WTC11 (cell line): ENCODE data around the gene CLDN8. TPM values are rescaled to one million over a fixed set of nuclear protein-coding genes. Genes with fewer than 3 reads are reported as not detected.

Experiments used
- ATAC-seq: fragments of 200-7000 bp; cut with Tn5 transposase; 2 replicates; pipeline ENCODE4 v1.10.0; 2021; ENCODE audit warnings: mild to moderate bottlenecking, moderate library complexity
- CTCF ChIA-PET: fragments of 300-600 bp; sonication (Branson Sonifier 250); formaldehyde crosslinking; loops from one replicate; lab custom pipeline; 2021; ENCODE audit warnings: antibody characterized with exemption; lab: Charles Lee
- POLR2A ChIA-PET: fragments of 350-600 bp; sonication (Branson Sonifier 250); formaldehyde crosslinking; loops from one replicate; lab custom pipeline; 2021; ENCODE audit warnings: antibody characterized with exemption; lab: Charles Lee
- DNase-seq: peaks from one replicate; pipeline ENCODE4 v3.0.0; 2021; ENCODE audit warnings: low spot score
- H3K27ac Mint-ChIP-seq: 2 replicates; pipeline ENCODE4 v1.8.0; 2021; ENCODE audit warnings: mixed read lengths
- H3K27me3 Mint-ChIP-seq: 2 replicates; pipeline ENCODE4 v1.8.0; 2021; ENCODE audit warnings: low read depth, mild to moderate bottlenecking, moderate library complexity, mixed read lengths
- H3K36me3 Mint-ChIP-seq: 2 replicates; pipeline ENCODE4 v1.8.0; 2021; ENCODE audit warnings: mixed read lengths
- H3K4me1 Mint-ChIP-seq: 2 replicates; pipeline ENCODE4 v1.8.0; 2022; ENCODE audit warnings: mixed read lengths
- H3K4me3 Mint-ChIP-seq: 2 replicates; pipeline ENCODE4 v1.8.0; 2021; ENCODE audit warnings: mild to moderate bottlenecking, moderate library complexity, mixed read lengths
- H3K9me3 Mint-ChIP-seq: 2 replicates; pipeline ENCODE4 v1.8.0; 2021; ENCODE audit warnings: mixed read lengths
- ATF1 ChIP-seq: sonication (generic); formaldehyde crosslinking; IDR thresholded peaks from 2 replicates; pipeline ENCODE4 v1.8.1; 2023; ENCODE audit warnings: mild to moderate bottlenecking, moderate library complexity, missing genetic modification reagents
- ATF3 ChIP-seq: sonication (generic); formaldehyde crosslinking; conservative IDR thresholded peaks from 2 replicates; pipeline ENCODE4 v1.8.1; 2022; ENCODE audit warnings: mild to moderate bottlenecking, missing genetic modification reagents
- ATF6 ChIP-seq: sonication (generic); formaldehyde crosslinking; IDR thresholded peaks from 2 replicates; pipeline ENCODE4 v1.8.1; 2023; ENCODE audit warnings: mild to moderate bottlenecking, missing genetic modification reagents
- CBFB ChIP-seq: sonication (generic); formaldehyde crosslinking; IDR thresholded peaks from 2 replicates; pipeline ENCODE4 v1.8.1; 2022; ENCODE audit warnings: mild to moderate bottlenecking, low read depth, missing genetic modification reagents
- EMX1 ChIP-seq: fragments of 250-450 bp; sonication (Bioruptor Pico); IDR thresholded peaks from 2 replicates; pipeline ENCODE4 v1.8.0; 2021; ENCODE audit warnings: mild to moderate bottlenecking
- GTF2I ChIP-seq: fragments of 250-450 bp; sonication (Bioruptor Pico); conservative IDR thresholded peaks from 2 replicates; pipeline ENCODE4 v1.4.0; 2021; ENCODE audit warnings: mild to moderate bottlenecking
- IRF2 ChIP-seq: sonication (generic); formaldehyde crosslinking; IDR thresholded peaks from 2 replicates; pipeline ENCODE4 v1.8.0; 2022; ENCODE audit warnings: low read depth, missing genetic modification reagents, borderline replicate concordance
- NR2C2 ChIP-seq: sonication (generic); formaldehyde crosslinking; IDR thresholded peaks from 2 replicates; pipeline ENCODE4 v1.8.0; 2022; ENCODE audit warnings: mild to moderate bottlenecking, missing genetic modification reagents
- NR3C1 ChIP-seq: sonication (generic); formaldehyde crosslinking; conservative IDR thresholded peaks from 2 replicates; pipeline ENCODE4 v1.8.1; 2023; ENCODE audit warnings: low read depth, mild to moderate bottlenecking, missing genetic modification reagents
- PRDM15 ChIP-seq: sonication (generic); formaldehyde crosslinking; IDR thresholded peaks from 2 replicates; pipeline ENCODE4 v1.8.0; 2022; ENCODE audit warnings: missing genetic modification reagents
- STAT6 ChIP-seq: sonication (generic); formaldehyde crosslinking; conservative IDR thresholded peaks from 2 replicates; pipeline ENCODE4 v1.8.1; 2023; ENCODE audit warnings: mild to moderate bottlenecking, low read depth, missing genetic modification reagents, moderate library complexity
- TCF7 ChIP-seq: sonication (generic); formaldehyde crosslinking; IDR thresholded peaks from 2 replicates; pipeline ENCODE4 v1.8.0; 2022; ENCODE audit warnings: mild to moderate bottlenecking, low read depth, missing genetic modification reagents, moderate library complexity
- ZNF121 ChIP-seq: sonication (generic); formaldehyde crosslinking; IDR thresholded peaks from 2 replicates; pipeline ENCODE4 v1.8.0; 2023; ENCODE audit warnings: missing genetic modification reagents
- ZNF219 ChIP-seq: sonication (generic); formaldehyde crosslinking; IDR thresholded peaks from 2 replicates; pipeline ENCODE4 v1.8.0; 2023; ENCODE audit warnings: missing genetic modification reagents, mild to moderate bottlenecking, borderline replicate concordance
- ZSCAN18 ChIP-seq: fragments of 250-450 bp; sonication (Bioruptor Pico); IDR thresholded peaks from 2 replicates; pipeline ENCODE4 v2.1.2; 2022; ENCODE audit warnings: mild to moderate bottlenecking, moderate library complexity
- total RNA-seq: library from RNA; stranded (reverse); gene quantifications from 3 replicates; pipeline ENCODE4 v1.2.3, GENCODE V29; 2021

Gene CLDN8
- total RNA-seq, 1 experiment from 2014 or later: not detected

- ChIA-PET POLR2A (no interaction called here), CTCF (no interaction called here)
- no peak overlapping the region for H3K4me3 Mint-ChIP-seq
- peaks cover 12% of the 10 kb centered on the region for H3K9me3 Mint-ChIP-seq
- no peak for TF ChIP-seq TCF7 (CRISPR knock-in tag)
- TF ChIP-seq STAT6 (CRISPR knock-in tag): no peak
- TF ChIP-seq ATF6 (CRISPR knock-in tag): no peak
- TF ChIP-seq ZNF121 (CRISPR knock-in tag): no peak
- TF ChIP-seq EMX1: no peak
- TF ChIP-seq NR3C1 (CRISPR knock-in tag): no peak
- no peak for TF ChIP-seq CBFB (CRISPR knock-in tag)
- no peak for TF ChIP-seq ATF3 (CRISPR knock-in tag)
- TF ChIP-seq NR2C2: no peak
- no peak for TF ChIP-seq GTF2I (CRISPR knock-in tag)
- TF ChIP-seq ZNF219 (CRISPR knock-in tag): no peak
- TF ChIP-seq IRF2 (CRISPR knock-in tag): no peak
- no peak for TF ChIP-seq ATF1 (CRISPR knock-in tag)
- TF ChIP-seq ZSCAN18: no peak
- H3K27me3 Mint-ChIP-seq: no peaks in the 10 kb centered on the region
- H3K4me1 Mint-ChIP-seq: peaks cover 6% of the 10 kb centered on the region; the same call in 1 of the 2 replicates
- no peaks in the 10 kb centered on the region for H3K36me3 Mint-ChIP-seq
- ATAC-seq (no peak), DNase-seq (no peak)
- H3K27ac Mint-ChIP-seq: no peak overlapping the region
Measured at GRCh38 chr21:30233228-30234020, 17.5 kb upstream of the CLDN8 start.

- no peak overlapping the region for H3K27ac Mint-ChIP-seq
- TF ChIP-seq PRDM15 (CRISPR knock-in tag): no peak
- CTCF ChIA-PET: no interaction called here
- H3K36me3 Mint-ChIP-seq: no peaks in the 10 kb centered on the region
- peaks cover 9% of the 10 kb centered on the region for H3K9me3 Mint-ChIP-seq
- H3K4me3 Mint-ChIP-seq: no peak overlapping the region
- peaks cover 6% of the 10 kb centered on the region; the same call in 1 of the 2 replicates for H3K4me1 Mint-ChIP-seq
- H3K27me3 Mint-ChIP-seq: no peaks in the 10 kb centered on the region
- DNase-seq: no peak
- POLR2A ChIA-PET: no interaction called here
- no peak for ATAC-seq
Measured at GRCh38 chr21:30232011-30232410, 16.1 kb upstream of the CLDN8 start.
